Activated B cell treated with CpG ODN at 0.5 μM for 24 hours (primary cell): Measurements from ENCODE around the gene PRPF6. TPM values are rescaled to one million over a fixed set of nuclear protein-coding genes. Genes with fewer than 3 reads are reported as not detected.

Experiments used
- ATAC-seq: fragments of 200-7000 bp; cut with Tn5 transposase; one replicate; pipeline ENCODE4 v1.10.0; 2021; ENCODE audit warnings: low read depth, mild to moderate bottlenecking, moderate library complexity
- CTCF ChIA-PET: fragments of 350-600 bp; sonication (Branson Sonifier 250); formaldehyde crosslinking; loops from one replicate; lab custom pipeline; 2021; ENCODE audit warnings: antibody characterized with exemption; lab: Charles Lee
- POLR2A ChIA-PET: fragments of 350-600 bp; sonication (Branson Sonifier 250); formaldehyde crosslinking; loops from one replicate; lab custom pipeline; 2021; ENCODE audit warnings: antibody characterized with exemption; lab: Charles Lee
- DNase-seq: peaks from one replicate; pipeline ENCODE4 v3.0.0; 2022
- H3K27ac Mint-ChIP-seq: one replicate; pipeline ENCODE4 v1.8.0; 2020; ENCODE audit warnings: mixed read lengths
- H3K27me3 Mint-ChIP-seq: one replicate; pipeline ENCODE4 v1.8.0; 2021; ENCODE audit warnings: mixed read lengths
- H3K36me3 Mint-ChIP-seq: one replicate; pipeline ENCODE4 v1.8.0; 2021; ENCODE audit warnings: low read depth, mixed read lengths
- H3K4me1 Mint-ChIP-seq: one replicate; pipeline ENCODE4 v1.8.0; 2021; ENCODE audit warnings: mixed read lengths
- H3K4me3 Mint-ChIP-seq: one replicate; pipeline ENCODE4 v1.8.0; 2020; ENCODE audit warnings: mild to moderate bottlenecking, mixed read lengths
- H3K9me3 Mint-ChIP-seq: one replicate; pipeline ENCODE4 v1.8.0; 2020; ENCODE audit warnings: mixed read lengths
- CTCF ChIP-seq: fragments of 200-600 bp; IDR thresholded peaks from one replicate; pipeline ENCODE4 v1.8.0; 2022; ENCODE audit warnings: antibody characterized with exemption, mild to moderate bottlenecking
- intact Hi-C: fragments of 100-400 bp; cut with micrococcal nuclease; formaldehyde crosslinking; loops from one replicate; pipeline ENCODE4 v1.15.1; 2024
- total RNA-seq: library from RNA; stranded (reverse); gene quantifications from 2 replicates; pipeline ENCODE4 v1.2.3, GENCODE V29; 2022

PRPF6 gene
- total RNA-seq, 1 donor from 2014 or later, result 75.8 TPM

GRCh38 chr20:64021124-64021975 lies 40.4 kb downstream of the PRPF6 start:
- ChIA-PET CTCF (no interaction called here), POLR2A (no interaction called here)
- no peaks in the 10 kb centered on the region for H3K4me1 Mint-ChIP-seq
- no peak overlapping the region for H3K4me3 Mint-ChIP-seq
- no peak for TF ChIP-seq CTCF
- intact Hi-C loops, result no loop called here
- DNase-seq (no peak), ATAC-seq (no peak)
- H3K27me3 Mint-ChIP-seq, result no peaks in the 10 kb centered on the region
- H3K27ac Mint-ChIP-seq, result no peak overlapping the region
- H3K36me3 Mint-ChIP-seq, result peaks cover 79% of the 10 kb centered on the region
- H3K9me3 Mint-ChIP-seq, result no peaks in the 10 kb centered on the region

GRCh38 chr20:64022671-64023360 lies 41.9 kb downstream of the PRPF6 start:
- intact Hi-C loops, result no loop called here
- ATAC-seq, result no peak
- Mint-ChIP-seq H3K27ac (no peak overlapping the region), H3K36me3 (peaks cover 87% of the 10 kb centered on the region), H3K9me3 (no peaks in the 10 kb centered on the region), H3K27me3 (no peaks in the 10 kb centered on the region), H3K4me3 (no peak overlapping the region), H3K4me1 (no peaks in the 10 kb centered on the region)
- no peak for DNase-seq
- POLR2A ChIA-PET, result no interaction called here
- no peak for TF ChIP-seq CTCF
- CTCF ChIA-PET, result no interaction called here

GRCh38 chr20:64023361-64024140 lies 42.6 kb downstream of the PRPF6 start:
- no peak for TF ChIP-seq CTCF
- no peaks in the 10 kb centered on the region for H3K9me3 Mint-ChIP-seq
- no peaks in the 10 kb centered on the region for H3K27me3 Mint-ChIP-seq
- ChIA-PET POLR2A (interaction anchor here (0.6 kb wide), 1 partner anchor 539 kb away, joined by 3 read pairs; no protein-coding TSS in a partner anchor), CTCF (no interaction called here)
- H3K27ac Mint-ChIP-seq, result no peak overlapping the region
- no peak for DNase-seq
- no peaks in the 10 kb centered on the region for H3K4me1 Mint-ChIP-seq
- no peak for ATAC-seq
- H3K36me3 Mint-ChIP-seq, result peaks cover 87% of the 10 kb centered on the region
- H3K4me3 Mint-ChIP-seq, result no peak overlapping the region
- intact Hi-C loops, result no loop called here

- POLR2A ChIA-PET, result interaction anchor here (0.6 kb wide), 1 partner anchor 540 kb away, joined by 3 read pairs; no protein-coding TSS in a partner anchor
- no peaks in the 10 kb centered on the region for H3K27me3 Mint-ChIP-seq
- DNase-seq, result no peak
- TF ChIP-seq CTCF, result no peak
- H3K4me1 Mint-ChIP-seq, result no peaks in the 10 kb centered on the region
- H3K4me3 Mint-ChIP-seq, result no peak overlapping the region
- H3K36me3 Mint-ChIP-seq, result peaks cover 85% of the 10 kb centered on the region
- no peaks in the 10 kb centered on the region for H3K9me3 Mint-ChIP-seq
- CTCF ChIA-PET, result no interaction called here
- intact Hi-C loops, result no loop called here
- no peak for ATAC-seq
- H3K27ac Mint-ChIP-seq, result no peak overlapping the region
Measured at GRCh38 chr20:64024141-64024990, 43.4 kb downstream of the PRPF6 start.
